HCT116 (cell line): Measurements from ENCODE around the gene PISD.

Experiments used
- EZH2phosphoT487 ChIP-seq: fragments of 200-600 bp; IDR thresholded peaks from 2 replicates; pipeline ENCODE4 v1.6.1; 2018; ENCODE audit warnings: antibody characterized with exemption, borderline replicate concordance
- RAD21 ChIP-seq: IDR thresholded peaks from 2 replicates; pipeline ENCODE4 v1.6.1; 2012; ENCODE audit warnings: low read depth, mild to moderate bottlenecking
- SIN3A ChIP-seq: IDR thresholded peaks from 2 replicates; pipeline ENCODE4 v1.6.1; 2012; ENCODE audit warnings: low read depth

DNA sequence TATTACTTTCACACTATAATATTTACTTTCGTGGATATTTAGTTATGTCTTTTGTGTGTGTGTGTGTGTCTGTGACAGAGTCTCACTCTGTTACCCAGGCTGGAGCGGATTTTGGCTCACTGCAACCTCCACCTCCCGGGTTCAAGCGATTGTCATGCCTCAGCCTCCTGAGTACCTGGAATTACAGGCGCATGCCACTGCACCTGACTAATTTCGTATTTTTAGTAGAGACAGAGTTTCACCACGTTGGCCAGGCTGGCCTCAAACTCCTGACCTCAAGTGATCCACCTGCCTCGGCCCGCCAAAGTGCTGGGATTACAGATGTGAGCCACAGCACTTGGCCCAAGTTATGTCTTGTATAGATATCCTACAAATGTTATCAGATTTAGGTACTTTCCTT lies 9.9 kb downstream of the PISD start:
- no peak for TF ChIP-seq SIN3A
- no peak for TF ChIP-seq RAD21
- no peak for TF ChIP-seq EZH2phosphoT487
